Measurements from ENCODE around the gene PITPNM3.

PITPNM3 gene

DNA sequence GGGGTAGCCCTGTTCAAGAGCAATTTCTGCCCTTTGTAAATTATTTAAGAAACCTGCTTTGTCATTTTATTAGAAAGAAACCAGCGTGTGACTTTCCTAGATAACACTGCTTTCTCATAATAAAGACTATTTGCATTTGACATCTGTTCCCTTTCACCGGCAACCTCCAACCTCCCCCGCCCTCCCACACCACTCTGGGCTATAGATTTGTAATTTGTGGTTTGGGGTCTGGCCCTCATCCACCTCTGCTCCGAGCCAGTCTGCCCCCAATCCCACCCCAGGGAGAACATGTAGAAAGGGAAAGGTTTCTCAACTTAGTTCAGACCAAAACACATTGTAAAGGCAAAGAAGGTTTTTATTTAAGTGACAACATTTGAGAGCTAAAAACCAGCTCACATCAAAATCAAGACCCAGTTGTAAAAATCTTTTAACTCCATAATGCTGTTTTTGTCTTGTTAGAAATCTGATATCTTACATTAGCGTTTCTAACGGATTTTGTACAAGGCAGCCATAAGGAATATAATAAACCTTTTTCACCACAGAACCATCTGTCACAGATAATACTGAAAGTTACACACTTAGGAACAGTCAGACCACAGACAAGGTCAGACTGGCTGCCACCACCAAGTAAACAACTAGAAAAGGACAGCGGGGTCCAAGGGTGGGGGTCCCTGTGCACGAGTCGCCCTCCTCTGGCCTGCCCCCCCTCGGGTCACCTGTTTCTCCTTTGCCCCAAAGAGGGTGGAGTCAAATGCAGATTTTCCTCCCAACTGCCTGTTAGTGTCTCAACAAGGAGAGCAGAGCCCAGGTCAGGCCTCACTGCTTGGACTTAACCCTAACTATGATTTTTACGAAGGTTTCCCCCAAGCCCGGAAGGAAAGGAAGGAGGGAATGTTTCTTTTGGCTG is 105.2 kb downstream of the PITPNM3 start:
- H3K27ac ChIP-seq = no peak overlapping the region
- TF ChIP-seq, protein P1, sequence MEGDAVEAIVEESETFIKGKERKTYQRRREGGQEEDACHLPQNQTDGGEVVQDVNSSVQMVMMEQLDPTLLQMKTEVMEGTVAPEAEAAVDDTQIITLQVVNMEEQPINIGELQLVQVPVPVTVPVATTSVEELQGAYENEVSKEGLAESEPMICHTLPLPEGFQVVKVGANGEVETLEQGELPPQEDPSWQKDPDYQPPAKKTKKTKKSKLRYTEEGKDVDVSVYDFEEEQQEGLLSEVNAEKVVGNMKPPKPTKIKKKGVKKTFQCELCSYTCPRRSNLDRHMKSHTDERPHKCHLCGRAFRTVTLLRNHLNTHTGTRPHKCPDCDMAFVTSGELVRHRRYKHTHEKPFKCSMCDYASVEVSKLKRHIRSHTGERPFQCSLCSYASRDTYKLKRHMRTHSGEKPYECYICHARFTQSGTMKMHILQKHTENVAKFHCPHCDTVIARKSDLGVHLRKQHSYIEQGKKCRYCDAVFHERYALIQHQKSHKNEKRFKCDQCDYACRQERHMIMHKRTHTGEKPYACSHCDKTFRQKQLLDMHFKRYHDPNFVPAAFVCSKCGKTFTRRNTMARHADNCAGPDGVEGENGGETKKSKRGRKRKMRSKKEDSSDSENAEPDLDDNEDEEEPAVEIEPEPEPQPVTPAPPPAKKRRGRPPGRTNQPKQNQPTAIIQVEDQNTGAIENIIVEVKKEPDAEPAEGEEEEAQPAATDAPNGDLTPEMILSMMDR (conservative IDR thresholded peaks at IDR 0.05) = no peak

DNA sequence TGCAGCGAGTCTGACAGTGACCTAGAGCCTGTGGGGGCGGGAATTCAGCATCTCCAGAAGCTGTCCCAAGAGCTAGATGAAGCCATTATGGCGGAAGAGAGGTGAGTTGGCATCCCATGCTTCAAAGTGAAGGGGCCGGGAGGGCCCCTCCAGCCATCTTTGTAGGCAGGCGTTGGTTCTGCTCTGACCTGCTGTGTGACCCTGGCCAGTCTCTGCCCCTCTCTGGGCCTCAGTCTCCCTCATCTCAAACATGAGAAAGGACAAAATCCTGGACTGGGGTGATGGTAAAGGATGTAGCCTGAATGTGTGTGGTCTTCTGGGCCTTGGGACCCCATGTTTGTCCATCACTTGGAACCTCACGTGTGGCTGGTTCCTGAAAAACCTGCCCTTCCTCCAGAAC is 107.0 kb downstream of the PITPNM3 start:
- no peak overlapping the region for H3K27ac ChIP-seq
- TF ChIP-seq, protein P1 (conservative IDR thresholded peaks at IDR 0.05) = no peak

DNA sequence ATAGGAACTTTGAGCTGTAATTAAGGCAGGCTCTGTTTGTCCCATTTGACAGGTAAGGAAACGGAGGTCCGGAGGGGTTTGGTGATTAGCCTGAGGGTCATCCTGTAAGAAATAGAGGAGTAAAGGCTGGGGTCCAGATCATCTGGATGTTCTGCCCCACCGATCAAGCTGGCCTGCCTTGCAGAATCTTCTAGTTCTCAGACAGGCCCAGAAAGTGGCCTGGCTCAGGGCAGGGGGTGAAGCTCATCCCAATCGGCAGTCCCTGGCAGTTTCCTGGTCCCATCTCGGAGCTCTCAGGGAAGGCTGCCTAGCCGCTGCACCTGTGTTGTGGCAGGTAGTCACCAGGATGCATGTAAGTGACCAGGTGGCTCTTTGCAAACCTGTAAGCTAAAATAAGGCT is 107.9 kb downstream of the PITPNM3 start:
- no peak overlapping the region for H3K27ac ChIP-seq

DNA sequence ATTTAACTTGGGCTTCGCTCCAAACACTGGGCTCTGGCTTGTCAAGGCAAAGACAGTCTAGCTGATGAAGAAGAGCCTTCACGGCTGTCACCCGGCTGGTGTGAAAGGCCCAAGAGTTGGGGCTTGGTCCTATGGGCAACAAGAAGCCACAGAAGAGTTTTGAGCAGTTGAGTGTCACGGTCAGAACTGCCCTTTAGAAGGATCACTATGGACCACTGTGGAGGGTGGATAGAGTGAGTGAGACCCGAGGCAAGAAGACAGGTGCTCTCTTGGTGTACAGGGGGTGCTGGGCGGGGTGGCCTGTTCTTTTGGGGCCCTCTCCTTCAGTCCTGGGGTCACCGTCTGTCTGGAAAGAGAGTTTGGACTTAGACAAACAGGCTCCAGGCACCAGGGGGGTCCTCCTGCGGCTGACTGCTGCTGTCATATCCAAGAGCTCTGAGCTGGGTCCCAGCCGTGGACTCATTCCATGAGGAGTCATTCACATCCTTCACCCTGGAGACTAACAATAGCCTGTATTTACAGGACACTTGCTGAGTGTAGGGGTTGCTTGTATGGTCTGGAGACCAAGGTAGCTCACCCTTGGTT is 109.7 kb downstream of the PITPNM3 start:
- TF ChIP-seq, protein P1 (conservative IDR thresholded peaks at IDR 0.05) = no peak
- H3K27ac ChIP-seq = no peak overlapping the region

More for the DNA sequence above, 107.9 kb downstream of the PITPNM3 start:
- TF ChIP-seq, protein P1 (conservative IDR thresholded peaks at IDR 0.05) = no peak

DNA sequence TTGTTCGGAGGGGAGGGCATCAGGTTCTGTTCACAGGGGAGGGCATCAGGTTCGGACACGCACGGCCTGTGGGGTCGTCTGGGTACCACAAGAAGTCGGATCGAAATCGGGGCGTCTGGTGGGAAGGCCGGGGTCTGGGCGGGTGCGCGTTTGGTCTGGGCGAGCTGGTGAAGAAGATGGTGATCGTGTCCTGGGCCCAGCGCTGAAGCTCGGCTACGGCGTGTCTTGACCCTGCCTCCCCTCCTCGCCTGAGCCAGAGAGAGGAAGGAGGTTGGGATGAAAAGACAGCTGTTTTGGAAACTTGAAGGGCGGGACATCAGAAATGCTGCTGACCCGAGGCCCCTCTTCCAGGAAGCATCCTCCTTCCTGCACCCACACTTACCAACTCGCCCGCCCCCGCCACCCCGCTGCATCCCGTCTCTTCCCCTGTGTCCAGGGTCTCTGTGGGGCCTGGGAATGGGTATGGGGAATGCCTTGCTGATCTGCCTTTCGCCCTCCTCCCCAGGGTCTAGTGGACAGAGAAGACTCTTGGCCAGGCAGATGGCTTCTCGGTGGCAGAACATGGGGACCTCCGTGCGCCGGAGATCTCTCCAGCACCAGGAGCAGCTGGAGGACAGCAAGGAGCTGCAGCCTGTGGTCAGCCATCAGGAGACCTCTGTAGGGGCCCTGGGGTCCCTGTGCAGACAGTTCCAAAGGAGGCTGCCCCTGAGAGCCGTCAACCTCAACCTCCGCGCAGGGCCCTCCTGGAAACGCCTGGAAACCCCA is 111.6 kb downstream of the PITPNM3 start:
- TF ChIP-seq, protein P1 (conservative IDR thresholded peaks at IDR 0.05) = no peak
- H3K27ac ChIP-seq = peak overlapping the region; percentile 70; the same call in 1 of the 2 replicates

DNA sequence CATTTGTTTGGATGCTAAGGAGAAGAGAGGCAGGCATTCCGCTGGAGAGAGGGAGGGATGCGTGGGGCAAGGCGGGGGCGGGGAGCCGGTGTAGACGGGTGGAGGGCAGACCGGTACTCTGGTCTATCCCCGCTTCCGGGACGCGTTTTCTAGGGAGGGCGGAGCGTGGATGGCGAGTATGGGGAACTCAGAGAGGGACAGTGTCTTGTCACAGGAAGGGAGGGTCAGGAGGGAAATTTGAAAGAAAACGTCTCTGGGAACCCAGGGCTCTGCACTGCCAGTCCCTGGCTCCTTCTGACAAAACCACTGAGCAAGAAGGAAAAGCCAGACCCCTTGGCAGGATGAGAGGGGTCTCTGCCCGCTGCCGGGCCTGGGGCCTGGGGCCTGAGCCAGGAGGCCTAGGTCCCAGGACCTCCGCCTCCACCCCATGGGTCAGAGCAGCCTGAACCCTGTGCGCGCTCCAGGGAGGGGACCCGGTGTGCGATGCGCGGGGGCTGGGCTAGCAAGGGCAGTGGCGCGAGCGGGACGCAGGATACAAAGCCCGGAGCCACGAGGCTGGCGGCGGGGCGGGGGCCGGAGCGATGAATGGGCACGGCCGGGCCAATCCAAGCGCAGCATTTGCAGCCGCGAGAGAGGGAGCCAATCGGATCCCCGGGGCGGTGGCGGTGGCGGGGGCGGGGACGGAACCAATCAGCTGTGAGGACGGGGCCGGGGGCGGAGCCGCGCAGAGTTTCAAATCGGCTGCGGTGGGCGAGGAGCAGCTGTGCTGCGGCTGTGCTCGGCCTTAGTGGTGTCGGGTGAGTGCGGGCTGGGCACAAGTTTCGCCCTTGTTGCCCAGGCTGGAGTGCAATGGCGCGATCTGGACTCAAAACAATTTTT is 112.4 kb downstream of the PITPNM3 start, which contains the start of gene PIMREG:
Gene PIMREG, plus strand, starts transcription at position 764 of the 879 bp plus-strand sequence. CDS start 656 bp downstream, outside the sequence.
- H3K27ac ChIP-seq = peak within 1 kb of the TSS; percentile 70
- TF ChIP-seq, protein P1 (conservative IDR thresholded peaks at IDR 0.05) = no peak
